Heart left ventricle (tissue), 13 donors: ENCODE measurements around the gene UBE2E2.

ENCODE experiments used
- POLR2A ChIP-seq, 2 donors: fragments of 450-650 bp; IDR thresholded peaks; one replicate each; pipeline ENCODE4 v1.6.1; 2017; ENCODE audit warnings: antibody characterized with exemption in 2 of 2, mild to moderate bottlenecking in 2 of 2, moderate library complexity in 2 of 2
- TF ChIP-seq, protein P1 (sequence below), 12 donors: fragments of 200-600 bp; sonication (generic) in 4 of 12; IDR thresholded peaks; one replicate each; pipeline versions ENCODE4 v1.5.0 to v1.8.0; 2018 to 2022; ENCODE audit warnings: antibody characterized with exemption in 12 of 12, mild to moderate bottlenecking in 5 of 12
- donor health status: ischemic (EF 13 %, LVEDD 7.1; RV severe dilation, severe dysfunction).
- donor health status: DM: no; HTN: yes; CAD: no.
- donor health status: DM: no; HTN: no; CAD: no.
- donor health status: ischemic (EF 25% LVEDD 6.9; RV normal size, moderate dysfunction).
- donor health status: ischemic (EF 25% LVEDD 5.7; RV mildly dilated, moderate dysfunction).
- donor health status: ischemic (EF 35%, LVEDD 5.7; RV mildly dilated, moderate dysfunction).
- donor health status: nonischemic (EF 11% LVEDD 7.7; RV severe dilation, severe dysfunction).
- donor health status: DM: yes; HTN: yes; CAD: no.
- donor health status: PGD.
- donor health status: ischemic (EF 29% LVEDD 5.4; RV normal size, mild dysfunction).
- donor health status: nonischemic (EF 23%, LVEDD 6.1; RV moderate dilation, normal function).

DNA sequence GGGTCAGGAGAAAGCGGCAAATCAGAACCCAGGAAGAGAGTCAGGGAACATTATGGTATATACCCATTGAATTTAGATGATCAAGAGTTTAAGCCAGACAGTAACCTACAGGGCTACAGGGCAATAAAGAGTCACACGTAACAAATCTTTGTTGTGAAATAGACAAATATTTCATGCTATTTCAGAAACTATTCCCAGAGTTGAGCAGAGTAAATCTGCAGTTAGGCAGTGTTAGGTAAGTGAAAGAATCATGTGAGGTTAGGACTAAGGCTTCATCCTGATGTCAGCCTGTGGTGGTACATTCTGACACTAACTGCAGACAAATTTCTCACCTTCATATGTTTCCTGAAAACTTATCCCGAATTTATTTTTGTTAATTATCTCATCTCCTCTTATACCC, 153.0 kb downstream of the UBE2E2 start:
- TF ChIP-seq, protein P1, sequence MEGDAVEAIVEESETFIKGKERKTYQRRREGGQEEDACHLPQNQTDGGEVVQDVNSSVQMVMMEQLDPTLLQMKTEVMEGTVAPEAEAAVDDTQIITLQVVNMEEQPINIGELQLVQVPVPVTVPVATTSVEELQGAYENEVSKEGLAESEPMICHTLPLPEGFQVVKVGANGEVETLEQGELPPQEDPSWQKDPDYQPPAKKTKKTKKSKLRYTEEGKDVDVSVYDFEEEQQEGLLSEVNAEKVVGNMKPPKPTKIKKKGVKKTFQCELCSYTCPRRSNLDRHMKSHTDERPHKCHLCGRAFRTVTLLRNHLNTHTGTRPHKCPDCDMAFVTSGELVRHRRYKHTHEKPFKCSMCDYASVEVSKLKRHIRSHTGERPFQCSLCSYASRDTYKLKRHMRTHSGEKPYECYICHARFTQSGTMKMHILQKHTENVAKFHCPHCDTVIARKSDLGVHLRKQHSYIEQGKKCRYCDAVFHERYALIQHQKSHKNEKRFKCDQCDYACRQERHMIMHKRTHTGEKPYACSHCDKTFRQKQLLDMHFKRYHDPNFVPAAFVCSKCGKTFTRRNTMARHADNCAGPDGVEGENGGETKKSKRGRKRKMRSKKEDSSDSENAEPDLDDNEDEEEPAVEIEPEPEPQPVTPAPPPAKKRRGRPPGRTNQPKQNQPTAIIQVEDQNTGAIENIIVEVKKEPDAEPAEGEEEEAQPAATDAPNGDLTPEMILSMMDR (IDR thresholded peaks at IDR 0.05), result no peak
- TF ChIP-seq POLR2A (IDR thresholded peaks at IDR 0.05), result no peak
